Measurements from ENCODE around the gene POPDC3. TPM values are rescaled to one million over a fixed set of nuclear protein-coding genes. Genes with fewer than 3 reads are reported as not detected.

POPDC3 gene
- total RNA-seq, 1 donor from 2014 or later: 8.2 TPM

DNA sequence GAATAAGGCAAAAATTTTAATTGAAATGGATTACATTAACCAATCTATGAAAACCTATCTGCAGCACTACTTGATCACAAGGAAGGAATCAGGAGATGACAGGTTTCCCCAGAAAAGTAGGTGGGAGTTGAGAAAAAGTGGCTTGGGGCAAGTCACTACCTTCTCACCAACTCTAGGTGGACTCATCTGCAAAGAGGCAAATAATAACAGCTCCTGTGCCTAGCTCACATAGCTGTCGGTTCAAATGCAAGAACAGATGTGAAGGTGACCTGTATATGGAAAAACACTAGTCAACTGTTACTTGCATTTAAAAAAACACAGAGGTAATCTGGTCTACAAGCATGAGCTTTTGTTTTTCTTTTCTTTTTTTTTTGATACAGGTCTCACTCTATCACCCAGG is 67.2 kb downstream of the POPDC3 start:
- Histone ChIP-seq H3K79me2 (ENCODE audit: low read depth) (no peaks in the 10 kb centered on the region), H3K27me3 (no peaks in the 10 kb centered on the region), H3K9ac (no peak overlapping the region), H3K4me1 (no peaks in the 10 kb centered on the region), H3K4me3 (no peak overlapping the region), H3K36me3 (no peaks in the 10 kb centered on the region), H4K20me1 (ENCODE audit: low read depth) (no peaks in the 10 kb centered on the region), H3F3A (ENCODE audit: low read depth) (no peaks in the 10 kb centered on the region), H2AFZ (replicated peaks) (no peak overlapping the region), H3K9me3 (ENCODE audit: low read depth) (no peaks in the 10 kb centered on the region), H3K4me2 (no peak overlapping the region), H3K27ac (no peak overlapping the region)
- Mint-ChIP-seq H3K36me3 (peaks cover 4% of the 10 kb centered on the region), H3K4me3 (no peak overlapping the region), H3K27me3 (ENCODE audit: insufficient read depth, low read depth) (no peaks in the 10 kb centered on the region), H3K27ac (no peak overlapping the region), H3K9me3 (no peaks in the 10 kb centered on the region), H3K4me1 (peaks cover 4% of the 10 kb centered on the region)
- DNase-seq (ENCODE audit: low spot score): no peak
- TF ChIP-seq CTCF (IDR thresholded peaks at IDR 0.05) (no peak), EZH2 (IDR thresholded peaks at IDR 0.05) (no peak), EZH2phosphoT487 (IDR thresholded peaks at IDR 0.05) (no peak)

DNA sequence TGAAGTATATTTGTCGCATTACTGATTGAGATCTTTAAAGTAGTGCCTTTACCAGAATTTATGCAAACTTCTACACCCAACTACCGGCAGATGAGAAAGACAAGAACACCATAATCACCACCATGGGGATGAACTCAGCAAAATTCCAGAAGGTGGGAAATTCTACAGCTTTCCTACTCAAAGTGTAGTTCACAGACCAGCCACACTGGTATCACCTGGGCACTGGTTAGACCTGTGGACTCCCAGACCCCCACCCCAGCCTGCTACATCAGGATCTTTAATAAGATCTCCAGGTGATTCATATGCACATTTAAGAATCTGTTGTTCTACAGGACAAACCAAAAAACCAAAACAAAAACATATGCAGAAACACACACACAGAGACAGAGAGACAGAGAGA is 67.9 kb downstream of the POPDC3 start:
- no peak for TF ChIP-seq EZH2phosphoT487 (IDR thresholded peaks at IDR 0.05)
- no peak for TF ChIP-seq CTCF (IDR thresholded peaks at IDR 0.05)
- TF ChIP-seq EZH2 (IDR thresholded peaks at IDR 0.05): no peak
- H3K27ac ChIP-seq: no peak overlapping the region
- no peaks in the 10 kb centered on the region for H3K9me3 ChIP-seq (ENCODE audit: low read depth)
- no peak overlapping the region for H3K4me2 ChIP-seq
- no peak overlapping the region for H2AFZ ChIP-seq (replicated peaks)
- H4K20me1 ChIP-seq (ENCODE audit: low read depth): no peaks in the 10 kb centered on the region
- H3K4me3 ChIP-seq: no peak overlapping the region
- no peaks in the 10 kb centered on the region for H3K27me3 ChIP-seq
- Mint-ChIP-seq H3K4me3 (no peak overlapping the region), H3K9me3 (no peaks in the 10 kb centered on the region), H3K4me1 (peaks cover 4% of the 10 kb centered on the region), H3K27ac (no peak overlapping the region), H3K27me3 (ENCODE audit: insufficient read depth, low read depth) (no peaks in the 10 kb centered on the region), H3K36me3 (peaks cover 4% of the 10 kb centered on the region)
- no peaks in the 10 kb centered on the region for H3K79me2 ChIP-seq (ENCODE audit: low read depth)
- no peaks in the 10 kb centered on the region for H3K36me3 ChIP-seq
- no peaks in the 10 kb centered on the region for H3K4me1 ChIP-seq
- H3F3A ChIP-seq (ENCODE audit: low read depth): no peaks in the 10 kb centered on the region
- DNase-seq (ENCODE audit: low spot score): no peak
- H3K9ac ChIP-seq: no peak overlapping the region

DNA sequence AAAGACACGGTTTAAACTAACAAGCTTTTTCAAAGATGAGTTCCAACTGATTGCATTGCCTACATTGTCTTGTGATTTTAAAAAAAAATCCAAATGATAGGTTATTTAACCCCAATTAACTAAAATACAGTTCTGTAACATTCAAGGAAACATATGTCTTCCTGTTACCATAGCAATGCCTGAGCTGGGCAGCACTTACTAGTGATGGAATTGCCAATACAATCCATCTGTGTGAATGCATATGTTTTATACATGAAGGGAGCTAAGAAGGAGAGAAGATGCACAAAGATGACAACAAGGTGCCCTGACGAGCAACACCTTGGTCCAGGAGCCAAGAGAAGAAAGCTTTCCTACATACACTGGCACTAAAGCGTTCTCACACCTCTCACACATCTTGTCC is 68.7 kb downstream of the POPDC3 start:
- H3K27ac ChIP-seq: no peak overlapping the region
- H3K4me2 ChIP-seq: no peak overlapping the region
- Mint-ChIP-seq H3K27ac (no peak overlapping the region), H3K4me1 (peaks cover 1% of the 10 kb centered on the region), H3K9me3 (no peaks in the 10 kb centered on the region), H3K27me3 (ENCODE audit: insufficient read depth, low read depth) (no peaks in the 10 kb centered on the region), H3K36me3 (peaks cover 4% of the 10 kb centered on the region), H3K4me3 (no peak overlapping the region)
- no peak for DNase-seq (ENCODE audit: low spot score)
- no peak overlapping the region for H2AFZ ChIP-seq (replicated peaks)
- no peaks in the 10 kb centered on the region for H3F3A ChIP-seq (ENCODE audit: low read depth)
- H3K9me3 ChIP-seq (ENCODE audit: low read depth): no peaks in the 10 kb centered on the region
- no peaks in the 10 kb centered on the region for H3K4me1 ChIP-seq
- H3K36me3 ChIP-seq: no peaks in the 10 kb centered on the region
- H3K9ac ChIP-seq: no peak overlapping the region
- H4K20me1 ChIP-seq (ENCODE audit: low read depth): no peaks in the 10 kb centered on the region
- TF ChIP-seq EZH2 (IDR thresholded peaks at IDR 0.05): no peak
- TF ChIP-seq EZH2phosphoT487 (IDR thresholded peaks at IDR 0.05): no peak
- no peak for TF ChIP-seq CTCF (IDR thresholded peaks at IDR 0.05)
- no peaks in the 10 kb centered on the region for H3K79me2 ChIP-seq (ENCODE audit: low read depth)
- no peaks in the 10 kb centered on the region for H3K27me3 ChIP-seq
- no peak overlapping the region for H3K4me3 ChIP-seq

All from neural progenitor cell (in vitro differentiated cells).